Forelimb muscle (tissue), 1 donor: ENCODE results near the gene BMP6. TPM values are rescaled to one million over a fixed set of nuclear protein-coding genes. Genes with fewer than 3 reads are reported as not detected.

Experiments used
- DNase-seq: peaks from one replicate; pipeline ENCODE4 v3.0.0-alpha.2; 2013; ENCODE audit warnings: low read depth
- polyA plus RNA-seq: library from polyadenylated mRNA; unstranded; fragments of 120-200 nt; gene quantifications from one replicate; pipeline ENCODE4 v1.2.1, GENCODE V29; 2013; ENCODE audit not compliant: insufficient read length

BMP6 gene
- 0.82 TPM for polyA plus RNA-seq

- DNase-seq = peak; percentile 44
Measured at GRCh38 chr6:7725849-7726415, at the start of gene BMP6. Gene BMP6 (plus strand): TSS chr6:7726099. CDS start chr6:7726956, 857 bp downstream.

GRCh38 chr6:7677229-7677628 lies 48.7 kb upstream of the BMP6 start:
- DNase-seq = no peak

- DNase-seq = no peak
Measured at GRCh38 chr6:7680393-7681075, 45.4 kb upstream of the BMP6 start.

- DNase-seq = no peak
Measured at GRCh38 chr6:7681449-7681848, 44.5 kb upstream of the BMP6 start.

- DNase-seq = no peak
Measured at GRCh38 chr6:7684076-7684475, 41.8 kb upstream of the BMP6 start.

- no peak for DNase-seq
Measured at GRCh38 chr6:7684843-7685242, 41.1 kb upstream of the BMP6 start.

GRCh38 chr6:7685276-7685675 lies 40.6 kb upstream of the BMP6 start:
- DNase-seq = no peak

DNA sequence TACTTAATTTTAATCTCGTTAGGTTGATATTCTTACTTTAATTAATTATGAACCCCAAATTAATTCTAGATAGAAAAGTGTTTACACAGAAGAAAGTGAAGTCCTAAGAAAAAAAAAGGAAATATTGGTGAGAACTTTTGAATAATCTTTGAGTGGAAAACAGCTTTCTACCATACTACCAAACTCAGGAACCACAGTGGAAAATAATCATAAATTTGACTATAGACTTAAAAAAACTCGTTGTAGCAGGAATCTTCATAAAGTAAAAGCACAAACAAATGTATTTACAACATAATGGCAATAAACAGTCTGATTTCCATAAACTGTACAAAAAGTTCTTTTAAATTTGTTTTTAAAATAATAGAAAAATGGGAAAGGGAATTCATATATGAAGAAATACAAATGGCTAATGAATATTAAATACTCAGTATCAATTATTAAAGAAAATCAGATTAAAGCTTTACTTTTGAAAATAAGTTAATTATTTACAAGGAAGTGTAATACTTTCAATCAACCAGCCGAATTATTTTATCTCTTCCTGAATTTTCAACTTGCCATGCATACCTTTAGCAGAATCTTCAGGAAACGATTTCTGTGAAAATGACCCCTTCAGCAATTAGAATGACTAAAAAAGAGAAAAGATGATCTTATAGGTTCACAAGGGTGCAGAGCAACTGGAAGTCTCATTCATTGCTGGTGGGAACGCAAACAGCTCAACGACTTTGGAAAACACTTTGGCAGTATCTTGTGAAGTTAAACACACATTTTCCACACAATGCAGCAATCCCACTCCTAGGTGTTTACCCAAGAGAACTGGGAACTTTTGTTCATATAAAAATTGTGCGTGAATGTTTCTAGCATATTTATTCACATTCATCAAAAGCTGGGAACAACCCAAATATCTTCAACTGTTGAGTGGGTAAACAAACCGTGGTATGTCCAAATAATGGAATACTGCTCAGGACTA lies 38.5 kb upstream of the BMP6 start:
- DNase-seq = no peak

DNA sequence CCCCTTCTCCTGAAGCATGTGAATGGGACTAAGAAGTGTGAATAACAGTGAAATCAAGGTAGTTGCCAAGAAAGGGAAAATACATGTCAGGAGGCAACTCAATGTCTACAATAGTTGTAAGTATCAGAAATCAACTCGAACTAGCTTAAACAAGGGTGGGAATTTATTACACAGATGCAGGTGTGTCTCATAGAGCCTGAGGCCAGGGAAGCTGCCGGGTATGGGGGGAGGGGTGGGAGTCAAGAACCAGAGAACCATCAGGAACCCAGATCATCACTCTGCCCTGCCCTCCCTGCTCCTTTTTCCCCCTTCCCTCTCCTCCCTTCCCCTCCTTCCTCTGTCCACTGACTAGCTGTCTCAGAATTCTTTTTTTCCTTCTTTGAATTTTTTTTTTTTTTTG lies 34.9 kb upstream of the BMP6 start:
- no peak for DNase-seq

DNA sequence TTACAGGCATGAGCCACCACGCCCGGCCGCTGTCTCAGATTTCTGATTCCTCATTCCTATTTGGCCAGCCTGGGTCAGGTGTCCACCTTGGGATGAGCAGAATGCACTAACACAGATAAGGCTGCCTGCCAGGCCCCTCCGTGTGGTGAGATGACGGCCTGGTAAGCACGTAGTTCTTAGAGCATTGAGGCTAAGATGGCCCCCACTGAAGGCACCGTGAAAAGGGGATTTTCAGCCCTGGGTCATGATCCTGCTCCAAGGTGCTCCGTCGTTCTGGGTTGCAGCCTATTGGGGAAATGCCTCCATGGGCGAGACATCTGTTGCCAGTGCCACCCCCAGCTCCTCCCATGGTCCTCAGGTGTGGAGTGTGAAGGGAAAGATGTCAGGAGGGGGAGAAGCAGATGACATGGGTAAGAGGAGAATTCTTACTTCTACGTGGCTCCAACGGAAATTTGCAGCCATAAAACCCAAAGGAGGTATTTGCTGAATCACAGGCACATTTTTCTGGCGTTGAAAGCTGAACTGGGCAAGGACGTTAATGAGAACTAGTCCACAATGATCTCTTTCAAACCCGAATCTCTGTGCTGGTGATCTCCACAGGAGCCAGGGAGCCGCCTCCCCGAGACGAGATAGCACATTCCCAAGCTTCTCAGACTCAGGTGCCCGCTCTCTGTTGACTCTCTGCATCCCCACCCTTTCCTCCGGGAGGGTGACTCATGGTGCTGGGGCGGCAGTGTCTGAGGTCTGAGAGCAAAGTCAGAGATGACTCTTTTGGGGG lies 34.0 kb upstream of the BMP6 start:
- DNase-seq = no peak

GRCh38 chr6:7692453-7692784 lies 33.5 kb upstream of the BMP6 start:
- no peak for DNase-seq

DNA sequence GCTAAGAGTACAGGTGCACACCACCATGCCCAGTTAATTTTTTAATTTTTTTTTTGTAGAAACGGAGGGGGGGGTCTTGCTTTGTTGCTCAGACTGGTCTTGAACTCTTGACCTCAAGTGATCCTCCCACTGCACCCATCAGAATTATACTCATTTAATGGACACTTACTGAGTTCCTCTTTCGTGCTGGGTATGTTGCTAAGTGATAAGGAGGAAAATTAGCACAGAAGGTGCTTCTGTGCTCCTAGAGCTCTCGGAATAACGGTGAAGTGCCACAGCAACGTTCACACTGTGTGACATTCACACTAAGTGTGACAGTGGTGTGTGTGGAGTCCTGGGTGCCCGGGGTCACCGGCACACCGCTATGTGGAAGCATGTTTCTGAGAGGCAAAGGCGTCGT lies 32.1 kb upstream of the BMP6 start:
- DNase-seq = no peak

DNA sequence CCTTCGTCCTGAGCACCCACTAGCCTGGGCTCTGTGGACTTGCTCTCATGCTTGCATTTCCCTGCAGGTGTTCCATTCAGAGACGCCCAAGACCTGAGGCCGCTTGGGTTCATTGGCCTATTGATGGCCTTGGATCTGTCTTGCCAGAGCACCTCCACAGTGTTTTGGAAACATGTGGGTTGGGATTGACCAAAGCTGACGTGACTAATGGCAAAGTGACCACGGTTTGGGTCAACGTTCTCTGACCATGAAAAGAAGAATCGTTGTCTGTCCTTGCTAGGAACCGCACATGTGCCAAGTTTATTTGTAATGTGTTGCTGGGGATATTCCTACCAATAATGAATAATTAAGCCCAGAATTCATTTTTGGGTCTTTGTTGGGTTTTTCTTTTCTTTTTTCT lies 29.8 kb upstream of the BMP6 start:
- no peak for DNase-seq

DNA sequence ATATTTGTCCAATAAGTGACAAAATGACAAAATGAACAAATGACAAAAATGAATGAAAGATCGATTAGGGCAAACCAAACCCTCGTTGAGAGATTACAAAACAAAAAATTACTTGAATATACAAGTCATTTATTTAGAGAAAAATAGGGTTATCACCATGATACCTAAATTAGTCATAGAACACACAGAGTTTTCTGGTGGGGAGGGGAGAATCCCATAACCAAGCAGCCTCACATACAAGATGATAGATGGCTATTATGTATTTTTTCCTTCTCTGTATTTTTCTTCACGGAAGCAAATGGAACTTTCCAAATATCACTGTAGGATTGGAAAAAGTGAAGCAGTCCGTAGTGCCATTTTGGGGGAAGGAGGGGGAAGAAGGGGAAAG lies 28.5 kb upstream of the BMP6 start:
- no peak for DNase-seq

GRCh38 chr6:7697820-7698623 lies 27.9 kb upstream of the BMP6 start:
- DNase-seq = peak; percentile 14

- DNase-seq = no peak
Measured at GRCh38 chr6:7701212-7701834, 24.6 kb upstream of the BMP6 start.

GRCh38 chr6:7703148-7703680 lies 22.7 kb upstream of the BMP6 start:
- DNase-seq = no peak

GRCh38 chr6:7705483-7705882 lies 20.4 kb upstream of the BMP6 start:
- no peak for DNase-seq

DNA sequence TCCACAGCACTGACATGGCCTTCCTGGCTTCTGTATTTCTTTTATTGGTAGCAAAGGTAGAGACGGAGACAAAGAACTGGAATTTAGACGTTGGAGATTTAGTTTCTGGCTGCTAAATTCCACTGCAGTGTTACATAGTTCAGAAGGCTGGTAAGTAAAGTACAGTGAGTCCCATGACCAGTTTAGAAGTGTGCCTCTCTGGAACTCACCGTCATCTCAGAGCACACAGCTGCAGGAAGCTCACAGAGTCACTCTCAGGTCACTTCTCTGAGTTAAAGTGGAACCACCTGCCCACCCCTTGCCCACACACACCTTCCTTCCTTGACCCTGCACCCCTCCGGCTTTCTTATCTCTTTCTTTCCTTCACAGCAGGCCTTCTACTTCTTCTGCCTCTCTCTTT lies 19.6 kb upstream of the BMP6 start:
- no peak for DNase-seq

DNA sequence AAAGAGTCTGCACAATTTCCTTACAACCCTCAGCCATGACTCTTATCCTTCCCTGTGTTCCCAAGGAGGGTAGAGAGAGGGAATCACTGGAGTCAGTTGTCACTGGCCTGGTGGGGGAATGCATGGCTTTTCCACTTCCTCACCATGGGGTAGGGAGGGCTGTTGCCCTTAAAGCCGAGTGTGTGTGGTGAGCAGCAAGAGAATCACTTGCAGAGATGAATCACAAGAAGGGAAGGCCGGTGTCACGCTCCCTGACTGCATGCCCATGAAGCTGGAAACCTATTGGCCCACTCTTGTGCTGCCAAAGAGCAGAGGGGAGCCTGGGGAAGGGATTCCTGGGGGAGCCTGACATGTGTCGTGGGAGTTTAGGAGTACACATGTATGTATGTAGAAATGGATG lies 18.1 kb upstream of the BMP6 start:
- DNase-seq = no peak
